GM23248 (cell line): Measurements from ENCODE around the gene ZNF101.

ENCODE experiments used
- EZH2 ChIP-seq: fragments of 200-600 bp; sonication (generic); IDR thresholded peaks from 2 replicates; pipeline ENCODE4 v1.6.1; 2018; ENCODE audit warnings: antibody characterized with exemption, mild to moderate bottlenecking; ENCODE audit not compliant: insufficient read depth, poor library complexity, severe bottlenecking
- EZH2phosphoT487 ChIP-seq: fragments of 200-600 bp; sonication (generic); IDR thresholded peaks from 2 replicates; pipeline ENCODE4 v1.6.1; 2018; ENCODE audit warnings: antibody characterized with exemption, moderate library complexity, mild to moderate bottlenecking, low read depth; ENCODE audit not compliant: insufficient read depth

DNA sequence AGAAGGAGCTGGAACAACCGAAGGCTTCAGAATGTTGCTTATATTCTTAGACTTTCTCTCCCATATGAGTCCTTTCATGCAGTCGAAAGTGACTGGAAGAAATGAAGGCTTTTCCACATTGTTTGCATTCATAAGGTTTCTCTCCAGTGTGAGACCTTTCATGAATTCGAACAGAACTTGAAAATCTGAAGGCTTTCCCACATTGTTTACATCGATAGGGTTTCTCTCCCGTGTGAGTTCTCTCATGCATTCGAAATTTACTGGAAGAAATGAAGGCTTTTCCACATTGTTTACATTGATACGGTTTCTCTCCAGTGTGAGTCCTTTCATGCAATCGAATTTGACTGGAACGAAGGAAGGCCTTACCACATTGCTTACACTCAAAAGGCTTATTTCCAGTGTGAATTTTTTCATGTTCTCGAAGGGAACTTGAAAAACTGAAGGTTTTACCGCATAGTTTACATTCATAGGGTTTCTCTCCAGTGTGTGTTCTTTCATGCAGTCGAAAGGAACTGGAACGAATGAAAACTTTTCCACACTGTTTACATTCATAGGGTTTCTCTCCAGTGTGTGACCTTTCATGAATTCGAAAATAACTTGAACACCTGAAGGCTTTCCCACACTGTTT is 42.8 kb downstream of the ZNF101 start:
- TF ChIP-seq EZH2 (no peak), EZH2phosphoT487 (no peak)
